Measurements from ENCODE around the gene RIPK4. TPM values are rescaled to one million over a fixed set of nuclear protein-coding genes. Genes with fewer than 3 reads are reported as not detected.

The RIPK4 gene
- total RNA-seq, 3 donors from 2014 or later: 5.1 to 14.8 (median 10.2) TPM

- H3K4me1 ChIP-seq (ENCODE audit: low read depth): peaks cover 13% of the 10 kb centered on the region
- no peaks in the 10 kb centered on the region for H3K9me3 ChIP-seq
- H3K36me3 ChIP-seq (ENCODE audit: low read depth): no peaks in the 10 kb centered on the region
- DNase-seq: peak in 2 of 3 donors; percentile 29 to 58
- intact Hi-C loops (cut with DNase I, micrococcal nuclease): loop anchor here in 1 of 2 donors (10.0 kb wide), 1 partner anchor 153 kb away; no protein-coding TSS in a partner anchor
- no peak overlapping the region for H3K4me3 ChIP-seq
- TF ChIP-seq, protein P1, sequence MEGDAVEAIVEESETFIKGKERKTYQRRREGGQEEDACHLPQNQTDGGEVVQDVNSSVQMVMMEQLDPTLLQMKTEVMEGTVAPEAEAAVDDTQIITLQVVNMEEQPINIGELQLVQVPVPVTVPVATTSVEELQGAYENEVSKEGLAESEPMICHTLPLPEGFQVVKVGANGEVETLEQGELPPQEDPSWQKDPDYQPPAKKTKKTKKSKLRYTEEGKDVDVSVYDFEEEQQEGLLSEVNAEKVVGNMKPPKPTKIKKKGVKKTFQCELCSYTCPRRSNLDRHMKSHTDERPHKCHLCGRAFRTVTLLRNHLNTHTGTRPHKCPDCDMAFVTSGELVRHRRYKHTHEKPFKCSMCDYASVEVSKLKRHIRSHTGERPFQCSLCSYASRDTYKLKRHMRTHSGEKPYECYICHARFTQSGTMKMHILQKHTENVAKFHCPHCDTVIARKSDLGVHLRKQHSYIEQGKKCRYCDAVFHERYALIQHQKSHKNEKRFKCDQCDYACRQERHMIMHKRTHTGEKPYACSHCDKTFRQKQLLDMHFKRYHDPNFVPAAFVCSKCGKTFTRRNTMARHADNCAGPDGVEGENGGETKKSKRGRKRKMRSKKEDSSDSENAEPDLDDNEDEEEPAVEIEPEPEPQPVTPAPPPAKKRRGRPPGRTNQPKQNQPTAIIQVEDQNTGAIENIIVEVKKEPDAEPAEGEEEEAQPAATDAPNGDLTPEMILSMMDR (IDR thresholded peaks at IDR 0.05): no peak
- ATAC-seq: no peak
These were observed 969 bp upstream of the RIPK4 start for GRCh38 chr21:41767606-41768436.

DNA sequence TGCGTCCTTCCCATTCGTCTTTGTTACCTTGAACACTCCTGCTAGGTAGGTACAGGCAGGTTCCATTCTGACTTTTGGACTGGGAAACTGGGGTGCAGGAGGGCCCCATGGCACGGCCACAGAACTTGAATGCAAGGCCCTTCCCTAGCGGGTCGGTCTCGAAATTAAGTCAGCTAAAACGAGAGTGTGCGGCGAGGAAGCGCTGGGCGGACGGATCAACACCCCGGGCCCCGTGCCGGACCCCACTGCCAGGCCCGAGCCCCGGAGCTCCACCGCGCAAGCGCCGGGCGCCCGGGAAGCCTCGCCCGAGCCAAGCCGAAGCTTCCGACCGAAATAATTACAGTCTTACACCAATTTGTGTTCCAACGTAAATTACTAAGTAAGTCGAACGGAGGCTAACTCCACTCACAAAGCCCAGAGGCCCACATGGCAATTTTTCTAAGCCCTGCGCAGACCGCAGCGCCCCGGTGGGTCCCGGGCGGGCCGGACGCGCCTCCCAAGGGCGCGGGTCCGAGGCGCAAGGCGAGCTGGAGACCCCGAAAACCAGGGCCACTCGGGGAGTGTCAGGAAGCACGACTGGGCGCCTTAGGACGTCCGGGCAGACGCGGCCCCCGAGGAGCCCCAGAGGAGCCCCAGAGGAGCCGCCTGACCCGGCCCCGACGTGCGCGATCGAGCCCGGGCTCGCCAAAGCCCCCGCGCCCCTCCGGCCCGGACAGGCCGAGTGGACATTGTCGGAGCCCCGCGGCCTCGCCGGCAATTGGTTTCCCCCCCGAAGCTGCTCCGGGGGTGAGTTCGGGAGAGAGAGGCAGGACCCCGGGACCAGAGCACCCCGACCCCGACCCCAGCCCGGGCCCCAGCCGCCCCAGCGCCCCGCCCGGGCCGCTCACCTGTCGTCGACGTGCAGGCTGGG is 624 bp downstream of the RIPK4 start:
- peak overlapping the region; percentile 20 for H3K4me3 ChIP-seq
- ATAC-seq (peak; percentile 13), DNase-seq (peak in 2 of 3 donors; percentile 35 to 53)
- no peaks in the 10 kb centered on the region for H3K9me3 ChIP-seq
- no peaks in the 10 kb centered on the region for H3K36me3 ChIP-seq (ENCODE audit: low read depth)
- TF ChIP-seq, protein P1 (IDR thresholded peaks at IDR 0.05): no peak
- H3K4me1 ChIP-seq (ENCODE audit: low read depth): peaks cover 13% of the 10 kb centered on the region
- intact Hi-C loops (cut with DNase I, micrococcal nuclease): loop anchor here in 1 of 2 donors (10.0 kb wide), 1 partner anchor 151 kb away; no protein-coding TSS in a partner anchor

GRCh38 chr21:41765420-41765821 is 1.4 kb downstream of the RIPK4 start:
- TF ChIP-seq, protein P1 (IDR thresholded peaks at IDR 0.05): no peak
- Histone ChIP-seq H3K36me3 (ENCODE audit: low read depth) (no peaks in the 10 kb centered on the region), H3K4me1 (ENCODE audit: low read depth) (peaks cover 13% of the 10 kb centered on the region), H3K9me3 (no peaks in the 10 kb centered on the region), H3K4me3 (no peak overlapping the region)
- no peak for ATAC-seq
- intact Hi-C loops (cut with DNase I, micrococcal nuclease): loop anchor here in 1 of 2 donors (10.0 kb wide), 1 partner anchor 151 kb away; no protein-coding TSS in a partner anchor
- no peak for DNase-seq

DNA sequence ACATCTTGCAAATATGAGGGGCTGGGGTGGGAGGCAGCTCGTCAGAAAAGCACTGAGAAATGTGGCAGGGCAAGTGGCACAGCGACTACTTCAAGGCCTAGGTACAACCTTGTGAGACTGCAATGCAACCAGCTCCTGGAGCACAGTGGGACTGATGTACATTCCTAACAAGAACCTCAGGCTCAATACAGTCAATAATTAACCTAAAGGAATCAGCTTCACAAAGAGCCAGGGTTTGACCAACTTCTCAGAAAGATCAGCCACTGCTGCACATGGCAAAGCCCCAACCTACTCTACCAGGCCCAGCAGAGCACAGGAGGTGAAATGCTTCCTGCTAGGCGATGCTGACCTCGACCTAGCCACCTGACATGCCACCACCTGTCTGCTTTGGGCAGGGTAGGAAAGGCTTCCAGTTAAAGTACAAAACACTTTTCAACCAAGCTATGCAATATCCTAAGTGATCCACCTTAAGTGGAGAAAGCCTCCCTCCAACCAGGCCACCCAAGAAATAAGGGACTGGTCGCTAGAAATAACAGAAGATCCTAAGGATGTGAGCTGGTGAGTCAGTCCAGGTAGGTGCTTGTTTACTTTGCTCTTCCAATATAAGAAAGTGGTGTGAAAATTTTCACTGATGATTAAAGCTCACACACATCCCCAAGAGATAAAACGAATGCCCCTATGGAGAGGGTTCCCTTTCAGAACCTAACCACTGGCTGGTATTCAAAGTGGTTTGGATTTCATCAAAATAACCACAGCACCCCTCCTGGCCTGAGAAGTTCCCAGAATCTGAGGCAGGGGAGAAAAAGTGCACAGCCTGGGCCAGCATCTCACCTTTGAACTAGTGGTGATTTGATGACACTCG is 2.1 kb downstream of the RIPK4 start:
- H3K36me3 ChIP-seq (ENCODE audit: low read depth): no peaks in the 10 kb centered on the region
- TF ChIP-seq, protein P1 (IDR thresholded peaks at IDR 0.05): no peak
- H3K4me3 ChIP-seq: no peak overlapping the region
- peaks cover 13% of the 10 kb centered on the region for H3K4me1 ChIP-seq (ENCODE audit: low read depth)
- intact Hi-C loops (cut with DNase I, micrococcal nuclease): loop anchor here in 1 of 2 donors (10.0 kb wide), 1 partner anchor 150 kb away; no protein-coding TSS in a partner anchor
- DNase-seq: peak in 1 of 3 donors; percentile 24
- no peak for ATAC-seq
- H3K9me3 ChIP-seq: no peaks in the 10 kb centered on the region

All from mucosa of descending colon (tissue), 3 donors.